ENCODE results near the gene HES3.
"Not testable (repeated sequence)": the region's sequence is repeated elsewhere in the genome, so short reads cannot be mapped to it uniquely, and the experiment has no call there.

Gene HES3

GRCh38 chr1:6212193-6212959 lies 31.6 kb upstream of the HES3 start:
- H3K4me3 ChIP-seq (ENCODE audit: low read depth, low read length), result no peak overlapping the region
- TF ChIP-seq CTCF (IDR thresholded peaks at IDR 0.05; ENCODE audit: low read depth, low read length) (no peak), POLR2A (IDR thresholded peaks at IDR 0.05; ENCODE audit: extremely low read depth, insufficient read length) (no peak), MYC (IDR thresholded peaks at IDR 0.05; ENCODE audit: low read depth, low read length) (no peak), MAX (IDR thresholded peaks at IDR 0.05; ENCODE audit: low read depth, low read length) (no peak; the same call in 1 of the 2 replicates)
- peak; percentile 63 for DNase-seq (ENCODE audit: low read depth)

- TF ChIP-seq CTCF (IDR thresholded peaks at IDR 0.05; ENCODE audit: low read depth, low read length) (no peak), POLR2A (IDR thresholded peaks at IDR 0.05; ENCODE audit: extremely low read depth, insufficient read length) (no peak), MAX (IDR thresholded peaks at IDR 0.05; ENCODE audit: low read depth, low read length) (no peak), MYC (IDR thresholded peaks at IDR 0.05; ENCODE audit: low read depth, low read length) (no peak)
- no peak for DNase-seq (ENCODE audit: low read depth)
- no peak overlapping the region for H3K4me3 ChIP-seq (ENCODE audit: low read depth, low read length)
These were observed 25.4 kb upstream of the HES3 start for GRCh38 chr1:6218375-6219164.

- H3K4me3 ChIP-seq (ENCODE audit: low read depth, low read length); DNase-seq (ENCODE audit: low read depth): not testable (repeated sequence)
These were observed 24.3 kb upstream of the HES3 start for GRCh38 chr1:6219641-6220040.

GRCh38 chr1:6220236-6220635 lies 23.7 kb upstream of the HES3 start:
- H3K4me3 ChIP-seq (ENCODE audit: low read depth, low read length), result no peak overlapping the region
- DNase-seq (ENCODE audit: low read depth), result no peak
- no peak for TF ChIP-seq CTCF (IDR thresholded peaks at IDR 0.05; ENCODE audit: low read depth, low read length)
- TF ChIP-seq MYC (IDR thresholded peaks at IDR 0.05; ENCODE audit: low read depth, low read length), result no peak
- TF ChIP-seq MAX (IDR thresholded peaks at IDR 0.05; ENCODE audit: low read depth, low read length), result no peak
- no peak for TF ChIP-seq POLR2A (IDR thresholded peaks at IDR 0.05; ENCODE audit: extremely low read depth, insufficient read length)

GRCh38 chr1:6221210-6221784 lies 22.7 kb upstream of the HES3 start:
- no peak for TF ChIP-seq POLR2A (IDR thresholded peaks at IDR 0.05; ENCODE audit: extremely low read depth, insufficient read length)
- no peak for TF ChIP-seq MYC (IDR thresholded peaks at IDR 0.05; ENCODE audit: low read depth, low read length)
- TF ChIP-seq MAX (IDR thresholded peaks at IDR 0.05; ENCODE audit: low read depth, low read length), result no peak
- TF ChIP-seq CTCF (IDR thresholded peaks at IDR 0.05; ENCODE audit: low read depth, low read length), result no peak
- DNase-seq (ENCODE audit: low read depth), result no peak
- H3K4me3 ChIP-seq (ENCODE audit: low read depth, low read length), result no peak overlapping the region

GRCh38 chr1:6222636-6223035 lies 21.3 kb upstream of the HES3 start:
- DNase-seq (ENCODE audit: low read depth), result no peak
- TF ChIP-seq MYC (IDR thresholded peaks at IDR 0.05; ENCODE audit: low read depth, low read length), result no peak
- TF ChIP-seq POLR2A (IDR thresholded peaks at IDR 0.05; ENCODE audit: extremely low read depth, insufficient read length), result no peak
- no peak for TF ChIP-seq CTCF (IDR thresholded peaks at IDR 0.05; ENCODE audit: low read depth, low read length)
- H3K4me3 ChIP-seq (ENCODE audit: low read depth, low read length), result no peak overlapping the region
